Measurements from ENCODE around the gene CYP4F2. TPM values are rescaled to one million over a fixed set of nuclear protein-coding genes. Genes with fewer than 3 reads are reported as not detected.

Gene CYP4F2
- total and polyA plus RNA-seq, 9 of the 15 experiments (the other 6 are each of a cell fraction or from before 2014, with no cell fraction given): 0.10 to 0.56 (median 0.32) TPM; not detected in 2

GRCh38 chr19:15913830-15914229 lies 16.0 kb upstream of the CYP4F2 start:
- Histone ChIP-seq H2AFZ (ENCODE audit: low read depth, low read length) (no peak overlapping the region), H3K9me3 (replicated peaks; ENCODE audit: control insufficient read depth, insufficient read depth, low read depth, low read length) (no peaks in the 10 kb centered on the region), H3K9ac (ENCODE audit: insufficient read depth in 1 of 2, low read depth in 2 of 2, low read length in 2 of 2) (no peak overlapping the region), H3K4me2 (ENCODE audit: insufficient read depth, low read length) (no peak overlapping the region), H3K36me3 (ENCODE audit: control insufficient read depth, insufficient read depth, low read length) (no peaks in the 10 kb centered on the region), H3K27me3 (ENCODE audit: control insufficient read depth in 2 of 2, insufficient read depth in 2 of 2, low read length in 2 of 2) (peaks cover 3 to 10% of the 10 kb centered on the region in 2 experiments; a peak in 3 of 5 replicates), H3K4me3 (no peak overlapping the region), H3K27ac (ENCODE audit: extremely low read depth, low read depth, low read length) (no peak overlapping the region), H4K20me1 (replicated peaks; ENCODE audit: control insufficient read depth, insufficient read depth, low read length) (no peaks in the 10 kb centered on the region), H3K4me1 (replicated peaks in 1 of 2; ENCODE audit: control insufficient read depth in 2 of 2, insufficient read depth in 2 of 2, low read length in 2 of 2) (peaks cover 0 to 6% of the 10 kb centered on the region in 2 experiments; a peak in 2 of 5 replicates), H3K79me2 (ENCODE audit: control insufficient read depth, insufficient read depth, low read length) (no peaks in the 10 kb centered on the region), H3K9me1 (ENCODE audit: control insufficient read depth, insufficient read depth, low read length) (no peaks in the 10 kb centered on the region)
- intact Hi-C loops (cut with micrococcal nuclease) (no loop called here), in situ Hi-C loops (cut with MboI) (no loop called here)
- BruUV-seq (replicated peaks): no TSS peak
- FAIRE-seq (no peak), DNase-seq (ENCODE audit: extremely low read depth in 1 of 4, low spot score in 3 of 4) (no peak), ATAC-seq (no peak)
- WGBS (ENCODE audit: insufficient coverage, low coverage, missing lambda C conversion rate): 2% methylated on average over 7 of the region's 8 CpGs
- CTCF ChIA-PET (ENCODE audit: low intra/inter-chr PET ratio): no interaction called here
- POLR2A ChIA-PET: no interaction called here
- no peak for TF ChIP-seq SP1 (CRISPR knock-in tag; IDR thresholded peaks at IDR 0.05)
- TF ChIP-seq ZNF699 (CRISPR knock-in tag; IDR thresholded peaks at IDR 0.05; ENCODE audit: insufficient replicate concordance): no peak
- no peak for TF ChIP-seq E2F8 (IDR thresholded peaks at IDR 0.05; ENCODE audit: low read depth, partially characterized antibody)
- TF ChIP-seq ZNF583 (CRISPR knock-in tag; IDR thresholded peaks at IDR 0.05): no peak
- no peak for TF ChIP-seq ZC3H8 (IDR thresholded peaks at IDR 0.05)
- TF ChIP-seq RBFOX2 (IDR thresholded peaks at IDR 0.05; ENCODE audit: low read depth, low read length): no peak
- TF ChIP-seq, protein P1, sequence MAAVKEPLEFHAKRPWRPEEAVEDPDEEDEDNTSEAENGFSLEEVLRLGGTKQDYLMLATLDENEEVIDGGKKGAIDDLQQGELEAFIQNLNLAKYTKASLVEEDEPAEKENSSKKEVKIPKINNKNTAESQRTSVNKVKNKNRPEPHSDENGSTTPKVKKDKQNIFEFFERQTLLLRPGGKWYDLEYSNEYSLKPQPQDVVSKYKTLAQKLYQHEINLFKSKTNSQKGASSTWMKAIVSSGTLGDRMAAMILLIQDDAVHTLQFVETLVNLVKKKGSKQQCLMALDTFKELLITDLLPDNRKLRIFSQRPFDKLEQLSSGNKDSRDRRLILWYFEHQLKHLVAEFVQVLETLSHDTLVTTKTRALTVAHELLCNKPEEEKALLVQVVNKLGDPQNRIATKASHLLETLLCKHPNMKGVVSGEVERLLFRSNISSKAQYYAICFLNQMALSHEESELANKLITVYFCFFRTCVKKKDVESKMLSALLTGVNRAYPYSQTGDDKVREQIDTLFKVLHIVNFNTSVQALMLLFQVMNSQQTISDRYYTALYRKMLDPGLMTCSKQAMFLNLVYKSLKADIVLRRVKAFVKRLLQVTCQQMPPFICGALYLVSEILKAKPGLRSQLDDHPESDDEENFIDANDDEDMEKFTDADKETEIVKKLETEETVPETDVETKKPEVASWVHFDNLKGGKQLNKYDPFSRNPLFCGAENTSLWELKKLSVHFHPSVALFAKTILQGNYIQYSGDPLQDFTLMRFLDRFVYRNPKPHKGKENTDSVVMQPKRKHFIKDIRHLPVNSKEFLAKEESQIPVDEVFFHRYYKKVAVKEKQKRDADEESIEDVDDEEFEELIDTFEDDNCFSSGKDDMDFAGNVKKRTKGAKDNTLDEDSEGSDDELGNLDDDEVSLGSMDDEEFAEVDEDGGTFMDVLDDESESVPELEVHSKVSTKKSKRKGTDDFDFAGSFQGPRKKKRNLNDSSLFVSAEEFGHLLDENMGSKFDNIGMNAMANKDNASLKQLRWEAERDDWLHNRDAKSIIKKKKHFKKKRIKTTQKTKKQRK (IDR thresholded peaks at IDR 0.05; ENCODE audit: borderline replicate concordance, low read depth, low read length): no peak
- no peak for TF ChIP-seq ARID3A (IDR thresholded peaks at IDR 0.05; ENCODE audit: borderline replicate concordance, low read depth, low read length)
- TF ChIP-seq SMAD1 (IDR thresholded peaks at IDR 0.05; ENCODE audit: low read depth, low read length, partially characterized antibody): no peak
- TF ChIP-seq DEAF1 (CRISPR knock-in tag; IDR thresholded peaks at IDR 0.05): no peak
- no peak for TF ChIP-seq ZFP1 (CRISPR knock-in tag; IDR thresholded peaks at IDR 0.05)
- TF ChIP-seq, protein P2, sequence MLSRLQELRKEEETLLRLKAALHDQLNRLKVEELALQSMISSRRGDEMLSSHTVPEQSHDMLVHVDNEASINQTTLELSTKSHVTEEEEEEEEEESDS (CRISPR knock-in tag; IDR thresholded peaks at IDR 0.05): no peak

Data from K562 (cell line).